ENCODE measurements around the gene KLRB1. TPM values are rescaled to one million over a fixed set of nuclear protein-coding genes. Genes with fewer than 3 reads are reported as not detected.
A peak's percentile ranks its signal among the peaks of the same experiment; 100 is the strongest.

Gene KLRB1
- total and polyA plus RNA-seq, 9 donors = 0.23 to 0.95 (median 0.49) TPM

GRCh38 chr12:9643266-9643660, 35.5 kb upstream of the KLRB1 start:
- H3K27ac ChIP-seq (ENCODE audit: low read length) = no peak overlapping the region
- no peaks in the 10 kb centered on the region for H3K36me3 ChIP-seq (ENCODE audit: control insufficient read depth, insufficient read depth, low read length)
- H3K4me1 ChIP-seq (ENCODE audit: control insufficient read depth, insufficient read depth, low read length) = peaks cover 9% of the 10 kb centered on the region
- no peaks in the 10 kb centered on the region for H3K9me3 ChIP-seq (replicated peaks; ENCODE audit: control insufficient read depth, low read depth, low read length)
- DNase-seq = no peak
- no peak overlapping the region for H3K4me3 ChIP-seq (ENCODE audit: low read length)
- H3K27me3 ChIP-seq (ENCODE audit: control insufficient read depth, insufficient read depth, low read length) = no peaks in the 10 kb centered on the region

DNA sequence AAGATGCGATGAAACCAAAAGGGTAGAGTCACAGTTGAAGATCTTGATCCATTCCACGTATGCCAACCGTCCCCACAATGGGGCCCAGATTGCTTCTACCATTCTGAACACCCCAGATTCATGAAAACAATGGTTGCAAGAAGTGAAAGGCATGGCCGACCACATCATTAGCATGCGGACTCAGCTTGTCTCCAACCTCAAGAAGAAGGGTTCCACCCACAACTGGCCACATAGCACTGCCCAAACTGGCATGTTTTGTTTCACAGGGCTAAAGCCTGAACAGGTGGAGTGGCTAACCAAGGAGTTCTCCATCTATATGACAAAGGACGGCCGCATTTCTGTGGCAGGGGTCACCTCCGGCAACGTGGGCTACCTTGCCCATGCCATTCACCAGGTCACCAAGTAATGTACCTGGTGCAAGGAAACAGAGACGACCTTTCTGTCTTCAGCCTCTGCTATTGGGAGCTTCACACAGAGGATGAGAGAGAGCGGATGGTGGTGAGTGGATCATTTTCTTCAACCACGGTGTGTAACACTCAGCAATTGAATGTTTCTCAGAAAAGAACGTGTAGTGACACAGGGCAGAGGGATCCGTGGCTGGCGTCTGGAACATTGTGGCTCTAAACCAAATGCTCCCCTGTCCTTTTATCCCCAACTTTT, 35.0 kb upstream of the KLRB1 start:
- no peaks in the 10 kb centered on the region for H3K27me3 ChIP-seq (ENCODE audit: control insufficient read depth, insufficient read depth, low read length)
- WGBS (ENCODE audit: insufficient coverage) = 91% methylated on average over 7 of the region's 15 CpGs

GRCh38 chr12:9640024-9640423, 32.3 kb upstream of the KLRB1 start:
- H3K9me3 ChIP-seq (replicated peaks; ENCODE audit: control insufficient read depth, low read depth, low read length) = no peaks in the 10 kb centered on the region
- H3K4me1 ChIP-seq (ENCODE audit: control insufficient read depth, insufficient read depth, low read length) = no peaks in the 10 kb centered on the region
- WGBS (ENCODE audit: insufficient coverage) = no CpG with 5 or more reads among the region's 2 CpGs
- H3K36me3 ChIP-seq (ENCODE audit: control insufficient read depth, insufficient read depth, low read length) = no peaks in the 10 kb centered on the region
- no peak overlapping the region for H3K27ac ChIP-seq (ENCODE audit: low read length)
- no peak for DNase-seq
- H3K4me3 ChIP-seq (ENCODE audit: low read length) = no peak overlapping the region
- H3K27me3 ChIP-seq (ENCODE audit: control insufficient read depth, insufficient read depth, low read length) = no peaks in the 10 kb centered on the region

More for the DNA sequence above, 35.0 kb upstream of the KLRB1 start:
- DNase-seq = no peak
- Histone ChIP-seq H3K4me3 (ENCODE audit: low read length) (no peak overlapping the region), H3K36me3 (ENCODE audit: control insufficient read depth, insufficient read depth, low read length) (no peaks in the 10 kb centered on the region), H3K9me3 (replicated peaks; ENCODE audit: control insufficient read depth, low read depth, low read length) (no peaks in the 10 kb centered on the region), H3K27ac (ENCODE audit: low read length) (no peak overlapping the region), H3K4me1 (ENCODE audit: control insufficient read depth, insufficient read depth, low read length) (peaks cover 9% of the 10 kb centered on the region)

- Histone ChIP-seq H3K9me3 (replicated peaks; ENCODE audit: control insufficient read depth, low read depth, low read length) (no peaks in the 10 kb centered on the region), H3K4me1 (ENCODE audit: control insufficient read depth, insufficient read depth, low read length) (no peaks in the 10 kb centered on the region), H3K4me3 (ENCODE audit: low read length) (no peak overlapping the region), H3K27ac (ENCODE audit: low read length) (no peak overlapping the region), H3K36me3 (ENCODE audit: control insufficient read depth, insufficient read depth, low read length) (no peaks in the 10 kb centered on the region), H3K27me3 (ENCODE audit: control insufficient read depth, insufficient read depth, low read length) (no peaks in the 10 kb centered on the region)
- no peak for DNase-seq
- 90% methylated on average over 2 of the region's 5 CpGs for WGBS (ENCODE audit: insufficient coverage)
Observed at GRCh38 chr12:9636851-9637206, 29.1 kb upstream of the KLRB1 start.

- Histone ChIP-seq H3K4me1 (ENCODE audit: control insufficient read depth, insufficient read depth, low read length) (no peaks in the 10 kb centered on the region), H3K4me3 (ENCODE audit: low read length) (no peak overlapping the region), H3K36me3 (ENCODE audit: control insufficient read depth, insufficient read depth, low read length) (no peaks in the 10 kb centered on the region), H3K9me3 (replicated peaks; ENCODE audit: control insufficient read depth, low read depth, low read length) (no peaks in the 10 kb centered on the region), H3K27me3 (ENCODE audit: control insufficient read depth, insufficient read depth, low read length) (no peaks in the 10 kb centered on the region), H3K27ac (ENCODE audit: low read length) (no peak overlapping the region)
- WGBS (ENCODE audit: insufficient coverage) = 80% methylated on average over 1 of the region's 4 CpGs
- no peak for DNase-seq
Observed at GRCh38 chr12:9636150-9636850, 28.6 kb upstream of the KLRB1 start.

GRCh38 chr12:9634969-9635754, 27.4 kb upstream of the KLRB1 start:
- no CpG with 5 or more reads among the region's 2 CpGs for WGBS (ENCODE audit: insufficient coverage)
- no peaks in the 10 kb centered on the region for H3K36me3 ChIP-seq (ENCODE audit: control insufficient read depth, insufficient read depth, low read length)
- DNase-seq = no peak
- no peak overlapping the region for H3K4me3 ChIP-seq (ENCODE audit: low read length)
- no peaks in the 10 kb centered on the region for H3K4me1 ChIP-seq (ENCODE audit: control insufficient read depth, insufficient read depth, low read length)
- H3K27ac ChIP-seq (ENCODE audit: low read length) = no peak overlapping the region
- no peaks in the 10 kb centered on the region for H3K27me3 ChIP-seq (ENCODE audit: control insufficient read depth, insufficient read depth, low read length)
- no peaks in the 10 kb centered on the region for H3K9me3 ChIP-seq (replicated peaks; ENCODE audit: control insufficient read depth, low read depth, low read length)

- DNase-seq = peak; percentile 25
- Histone ChIP-seq H3K4me1 (ENCODE audit: control insufficient read depth, insufficient read depth, low read length) (no peaks in the 10 kb centered on the region), H3K9me3 (replicated peaks; ENCODE audit: control insufficient read depth, low read depth, low read length) (no peaks in the 10 kb centered on the region), H3K27ac (ENCODE audit: low read length) (no peak overlapping the region), H3K36me3 (ENCODE audit: control insufficient read depth, insufficient read depth, low read length) (no peaks in the 10 kb centered on the region), H3K4me3 (ENCODE audit: low read length) (no peak overlapping the region), H3K27me3 (ENCODE audit: control insufficient read depth, insufficient read depth, low read length) (no peaks in the 10 kb centered on the region)
- no CpG with 5 or more reads among the region's 2 CpGs for WGBS (ENCODE audit: insufficient coverage)
Observed at GRCh38 chr12:9634177-9634803, 26.6 kb upstream of the KLRB1 start.

- H3K27me3 ChIP-seq (ENCODE audit: control insufficient read depth, insufficient read depth, low read length) = no peaks in the 10 kb centered on the region
- H3K4me1 ChIP-seq (ENCODE audit: control insufficient read depth, insufficient read depth, low read length) = no peaks in the 10 kb centered on the region
- H3K27ac ChIP-seq (ENCODE audit: low read length) = no peak overlapping the region
- H3K36me3 ChIP-seq (ENCODE audit: control insufficient read depth, insufficient read depth, low read length) = no peaks in the 10 kb centered on the region
- over 99% methylated on average over 6 of the region's 13 CpGs for WGBS (ENCODE audit: insufficient coverage)
- H3K9me3 ChIP-seq (replicated peaks; ENCODE audit: control insufficient read depth, low read depth, low read length) = no peaks in the 10 kb centered on the region
- no peak overlapping the region for H3K4me3 ChIP-seq (ENCODE audit: low read length)
- DNase-seq = no peak
Observed at GRCh38 chr12:9632766-9633165, 25.1 kb upstream of the KLRB1 start.

GRCh38 chr12:9626821-9627220, 19.1 kb upstream of the KLRB1 start:
- no CpG with 5 or more reads among the region's 2 CpGs for WGBS (ENCODE audit: insufficient coverage)
- DNase-seq = no peak
- H3K4me1 ChIP-seq (ENCODE audit: control insufficient read depth, insufficient read depth, low read length) = no peaks in the 10 kb centered on the region

DNA sequence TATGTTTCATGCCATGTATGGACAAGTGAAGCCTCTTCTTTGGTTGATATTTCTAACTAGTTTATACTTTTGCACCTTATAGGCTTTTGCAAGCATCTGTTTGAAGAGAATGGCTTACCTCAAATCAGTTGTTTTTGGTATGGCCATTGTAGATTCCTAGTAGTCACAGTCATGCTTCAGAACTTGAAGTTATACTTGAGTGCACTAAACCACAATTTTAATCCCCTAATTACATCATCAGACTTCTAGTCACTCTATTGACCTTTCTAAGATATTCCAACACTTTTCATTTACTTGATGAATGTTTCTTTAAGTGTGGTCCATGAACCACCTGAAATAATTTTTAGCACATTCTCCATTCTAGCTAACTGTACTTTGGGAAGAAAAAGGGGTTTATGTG, 18.6 kb upstream of the KLRB1 start:
- H3K27ac ChIP-seq (ENCODE audit: low read length) = no peak overlapping the region
- H3K9me3 ChIP-seq (replicated peaks; ENCODE audit: control insufficient read depth, low read depth, low read length) = no peaks in the 10 kb centered on the region
- H3K4me3 ChIP-seq (ENCODE audit: low read length) = no peak overlapping the region
- H3K4me1 ChIP-seq (ENCODE audit: control insufficient read depth, insufficient read depth, low read length) = no peaks in the 10 kb centered on the region
- H3K36me3 ChIP-seq (ENCODE audit: control insufficient read depth, insufficient read depth, low read length) = no peaks in the 10 kb centered on the region
- no peaks in the 10 kb centered on the region for H3K27me3 ChIP-seq (ENCODE audit: control insufficient read depth, insufficient read depth, low read length)
- DNase-seq = no peak

More at GRCh38 chr12:9626821-9627220, 19.1 kb upstream of the KLRB1 start:
- H3K9me3 ChIP-seq (replicated peaks; ENCODE audit: control insufficient read depth, low read depth, low read length) = no peaks in the 10 kb centered on the region
- no peak overlapping the region for H3K27ac ChIP-seq (ENCODE audit: low read length)
- no peak overlapping the region for H3K4me3 ChIP-seq (ENCODE audit: low read length)
- H3K36me3 ChIP-seq (ENCODE audit: control insufficient read depth, insufficient read depth, low read length) = no peaks in the 10 kb centered on the region
- H3K27me3 ChIP-seq (ENCODE audit: control insufficient read depth, insufficient read depth, low read length) = no peaks in the 10 kb centered on the region
